HG02642 (cell line): ENCODE measurements around the gene LRRC75B.
"Not testable (repeated sequence)": the region's sequence is repeated elsewhere in the genome, so short reads cannot be mapped to it uniquely, and the experiment has no call there.

Experiments used
- ATAC-seq: cut with Tn5 transposase; IDR thresholded peaks from one replicate; pipeline ENCODE4 v1.9.1; 2021; ENCODE audit warnings: mild to moderate bottlenecking; ENCODE audit not compliant: unreplicated experiment, poor library complexity

Gene LRRC75B, protein sequence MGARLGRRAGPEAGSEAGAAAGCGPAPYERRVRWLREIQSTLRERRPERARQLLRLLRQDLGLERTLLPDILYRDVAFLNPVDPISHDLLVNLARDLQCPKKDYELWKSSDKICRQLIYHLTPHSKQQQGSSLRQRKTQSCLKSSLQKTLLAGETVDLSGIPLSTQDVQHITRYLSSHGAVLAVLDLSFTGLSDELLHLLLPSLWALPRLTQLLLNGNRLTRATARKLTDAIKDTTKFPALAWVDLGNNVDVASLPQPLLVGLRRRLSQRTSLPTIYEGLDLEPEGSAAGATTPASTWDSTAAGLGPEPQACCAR

DNA sequence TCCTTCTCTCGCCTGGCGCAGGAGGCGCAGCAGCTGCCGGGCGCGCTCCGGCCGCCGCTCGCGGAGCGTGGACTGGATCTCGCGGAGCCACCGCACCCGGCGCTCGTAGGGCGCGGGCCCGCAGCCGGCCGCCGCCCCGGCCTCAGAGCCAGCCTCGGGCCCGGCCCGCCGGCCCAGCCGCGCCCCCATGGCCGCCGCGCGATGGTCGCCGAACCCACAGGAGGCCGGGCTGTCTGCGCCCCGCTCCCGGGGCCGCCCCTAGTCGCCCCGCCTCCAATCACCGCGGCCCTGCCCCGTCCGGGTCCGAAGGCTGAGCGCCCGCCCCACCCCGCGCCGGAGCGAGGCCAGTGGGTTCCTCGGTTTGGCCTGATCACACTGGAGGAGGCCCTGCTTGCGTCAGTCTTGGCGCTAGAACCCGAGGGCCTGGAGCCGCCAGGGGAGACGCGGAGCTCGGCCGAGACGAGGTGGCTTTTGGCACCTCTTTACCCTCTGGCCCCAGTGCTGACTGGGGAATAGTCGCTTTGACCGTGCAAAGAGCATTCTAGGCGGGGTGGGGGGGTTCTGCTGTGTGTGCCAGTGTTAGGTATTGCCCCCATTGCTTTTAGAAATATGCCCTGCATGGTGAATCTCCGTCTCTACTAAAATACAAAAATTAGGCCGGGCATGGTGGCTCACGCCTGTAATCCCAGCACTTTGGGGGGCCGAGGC, at the start of gene LRRC75B:
Gene LRRC75B, minus strand, starts transcription at position 223 of the 708 bp plus-strand sequence. Its CDS starts 34 bp downstream, at position 189.
- peak; percentile 82 for ATAC-seq

DNA sequence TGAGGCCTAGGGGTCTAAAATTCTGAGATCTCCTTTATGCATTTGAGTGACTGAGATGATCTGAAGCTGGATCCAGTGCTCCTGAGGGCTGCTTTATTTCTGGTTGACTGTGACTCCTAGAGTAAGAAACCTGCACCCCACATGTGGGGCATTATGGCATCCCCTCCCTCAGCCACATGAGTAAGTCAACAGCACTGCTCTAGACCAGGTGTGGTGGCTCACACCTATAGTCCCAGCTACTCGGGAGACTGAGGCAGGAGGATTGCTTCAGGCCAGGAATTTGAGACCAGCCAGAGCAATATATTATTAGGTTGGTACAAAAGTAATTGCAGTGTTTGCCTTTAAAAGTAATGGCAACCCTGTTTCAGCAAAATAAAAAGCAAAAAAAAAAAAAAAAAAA, 49.4 kb upstream of the LRRC75B start:
- not testable (repeated sequence) for ATAC-seq

DNA sequence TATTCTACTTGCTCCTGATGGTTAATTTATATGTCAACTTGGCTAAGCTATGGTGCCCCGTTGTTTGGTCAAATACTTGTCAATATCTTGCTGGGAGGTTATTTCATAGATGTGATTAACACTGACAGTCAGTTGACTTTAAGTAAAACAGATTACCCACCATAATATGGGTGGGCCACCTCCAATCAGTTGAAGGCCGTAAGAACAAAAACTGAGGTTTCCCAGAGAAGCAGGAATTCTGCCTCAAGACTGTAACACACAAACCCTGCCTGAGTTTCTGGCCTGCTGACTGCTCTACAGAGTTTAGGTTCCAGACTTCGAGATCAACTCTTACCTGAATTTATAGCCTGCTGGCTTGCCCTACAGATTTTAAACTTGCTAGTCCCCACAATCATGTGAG, 43.6 kb upstream of the LRRC75B start:
- not testable (repeated sequence) for ATAC-seq

DNA sequence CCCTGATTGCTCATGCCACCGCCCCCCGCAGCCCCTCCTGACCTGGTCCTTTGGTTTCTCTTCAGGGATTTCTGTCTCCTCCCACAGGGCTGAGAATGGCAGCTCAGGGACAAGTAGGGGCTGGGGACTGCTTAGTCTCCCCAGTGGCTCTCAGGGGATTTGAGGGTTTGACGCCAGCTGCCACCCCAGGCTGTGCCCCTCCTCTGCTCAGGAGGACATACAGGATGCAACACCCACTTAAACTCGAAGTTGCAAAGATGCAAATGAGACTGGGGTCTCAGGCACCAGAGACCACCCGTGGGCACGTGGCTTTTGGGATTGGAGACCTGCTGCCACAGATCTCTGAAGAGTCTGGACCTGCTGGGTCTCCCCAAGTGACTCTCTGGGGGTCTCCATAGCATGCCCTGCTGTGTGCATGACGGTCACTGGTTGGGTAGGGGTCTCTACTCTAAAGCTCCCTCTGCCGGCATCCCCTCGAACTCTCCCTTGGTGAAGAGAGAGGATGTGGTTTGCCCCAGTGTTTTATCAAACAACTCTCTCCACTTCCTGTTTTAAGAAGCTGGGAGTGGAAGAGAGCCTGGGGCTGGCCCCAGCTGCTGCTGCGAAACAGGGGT, 42.0 kb upstream of the LRRC75B start:
- ATAC-seq: not testable (repeated sequence)

DNA sequence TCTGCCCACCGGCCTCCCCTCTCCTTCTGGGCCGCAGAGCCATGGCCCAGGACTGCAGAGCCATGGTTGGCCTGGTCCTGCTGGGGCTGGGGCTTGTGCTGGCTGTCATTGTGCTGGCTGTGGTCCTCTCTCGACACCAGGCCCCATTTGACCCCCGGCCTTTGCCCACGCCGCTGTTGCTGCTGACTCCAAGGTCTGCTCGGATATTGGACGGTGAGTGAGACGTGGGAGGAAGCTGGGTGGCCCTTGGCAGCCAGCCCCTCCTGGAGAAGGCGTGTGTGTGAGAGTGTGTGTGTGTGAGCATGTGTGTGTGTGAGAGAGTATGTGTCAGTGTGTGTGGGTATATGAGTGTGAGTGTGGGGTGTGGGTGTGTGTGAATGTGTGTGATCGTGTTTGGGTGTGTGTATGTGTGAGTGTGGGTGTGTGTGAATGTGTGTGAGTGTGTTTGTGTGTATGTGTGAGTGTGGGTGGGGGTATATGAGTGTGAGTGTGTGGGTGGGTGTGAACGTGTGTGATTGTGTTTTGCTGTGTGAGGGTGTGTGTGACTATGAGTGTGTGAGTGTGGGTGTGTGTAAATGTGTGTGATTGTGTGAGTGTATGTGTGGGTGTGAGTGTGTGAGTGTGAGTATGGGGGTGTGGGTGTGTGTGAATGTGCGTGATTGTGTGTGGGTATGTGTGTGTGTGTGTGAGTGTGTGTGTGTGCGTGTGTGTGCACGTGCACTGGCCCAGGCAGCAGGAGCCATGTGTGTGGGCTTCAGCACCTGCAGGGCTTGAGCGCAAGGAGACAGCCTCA, 40.6 kb upstream of the LRRC75B start:
- ATAC-seq: not testable (repeated sequence)

DNA sequence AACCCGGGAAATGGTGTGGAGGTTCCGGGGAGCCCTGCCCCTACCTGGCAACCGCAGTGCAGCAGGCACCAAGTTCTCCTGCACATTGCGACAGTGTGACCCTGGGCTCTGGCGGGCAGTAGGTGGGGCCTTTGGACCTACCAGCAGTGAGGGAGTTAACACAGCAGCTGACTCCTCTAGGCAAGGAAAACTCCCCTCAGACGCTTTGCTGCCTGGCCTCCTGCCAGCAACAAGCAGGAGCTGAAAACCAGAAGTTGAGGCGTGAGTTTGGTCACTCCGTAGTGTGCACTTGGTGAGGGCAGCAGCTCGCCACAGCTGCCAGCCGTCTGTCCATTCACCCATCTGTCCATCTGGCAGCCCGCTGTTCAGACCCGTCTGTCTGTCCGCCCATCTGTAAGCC, 39.8 kb upstream of the LRRC75B start:
- ATAC-seq: not testable (repeated sequence)

DNA sequence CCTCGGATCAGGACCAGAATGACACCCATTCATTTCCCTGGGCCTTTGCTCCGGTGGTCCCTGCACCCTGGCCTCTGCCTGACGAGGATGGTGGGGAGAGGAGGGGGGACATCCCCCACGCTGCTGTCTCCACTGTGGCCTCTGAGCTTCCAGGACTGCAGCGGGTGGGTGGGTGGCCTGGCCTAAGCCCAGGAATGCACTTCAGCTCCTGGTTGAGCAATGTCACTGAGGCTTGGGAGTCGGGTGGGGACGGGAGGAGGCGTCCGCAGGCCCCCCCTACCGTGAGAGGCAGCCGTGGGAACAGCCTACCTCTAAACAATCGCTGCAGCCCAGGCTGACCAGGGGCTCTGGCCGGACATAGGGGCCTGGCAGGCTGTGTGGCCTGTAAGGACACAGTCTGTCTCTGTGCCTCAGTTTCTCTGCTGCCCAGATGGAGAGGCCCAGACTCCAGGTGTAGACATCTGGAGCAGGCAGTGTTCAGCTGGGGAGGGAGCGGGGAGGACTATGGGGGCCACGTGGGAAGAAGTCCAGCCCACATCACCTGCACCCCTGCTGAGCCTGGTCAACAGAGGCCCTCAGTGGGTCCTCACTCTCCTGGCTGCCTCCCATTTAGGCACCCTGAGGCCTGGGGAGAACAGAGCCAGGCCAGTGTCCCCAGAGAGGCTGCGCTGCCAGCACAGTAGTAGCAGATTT, 38.7 kb upstream of the LRRC75B start:
- ATAC-seq: not testable (repeated sequence)

DNA sequence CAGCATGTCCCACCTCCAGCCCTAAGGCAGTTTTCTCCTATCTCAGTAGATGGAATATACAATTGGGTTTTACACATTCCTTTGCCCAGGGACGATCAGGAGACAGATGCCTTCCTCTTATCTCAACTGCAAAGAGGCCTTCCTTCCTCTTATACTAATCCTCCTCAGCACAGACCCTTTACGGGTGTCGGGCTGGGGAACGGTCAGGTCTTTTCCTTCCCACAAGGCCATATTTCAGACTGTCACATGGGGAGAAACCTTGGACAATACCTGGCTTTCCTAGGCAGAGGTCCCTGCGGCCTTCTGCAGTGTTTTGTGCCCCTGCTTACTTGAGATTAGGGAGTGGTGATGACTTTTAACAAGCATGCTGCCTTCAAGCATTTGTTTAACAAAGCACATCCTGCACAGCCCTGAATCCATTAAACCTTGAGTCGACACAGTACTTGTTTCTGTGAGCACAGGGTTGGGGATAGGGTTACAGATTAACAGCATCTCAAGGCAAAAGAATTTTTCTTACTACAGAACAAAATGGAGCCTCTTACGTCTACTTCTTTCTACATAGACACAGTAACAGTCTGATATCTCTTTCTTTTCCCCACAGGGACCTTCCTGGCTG, 38.0 kb upstream of the LRRC75B start:
- ATAC-seq: not testable (repeated sequence)

DNA sequence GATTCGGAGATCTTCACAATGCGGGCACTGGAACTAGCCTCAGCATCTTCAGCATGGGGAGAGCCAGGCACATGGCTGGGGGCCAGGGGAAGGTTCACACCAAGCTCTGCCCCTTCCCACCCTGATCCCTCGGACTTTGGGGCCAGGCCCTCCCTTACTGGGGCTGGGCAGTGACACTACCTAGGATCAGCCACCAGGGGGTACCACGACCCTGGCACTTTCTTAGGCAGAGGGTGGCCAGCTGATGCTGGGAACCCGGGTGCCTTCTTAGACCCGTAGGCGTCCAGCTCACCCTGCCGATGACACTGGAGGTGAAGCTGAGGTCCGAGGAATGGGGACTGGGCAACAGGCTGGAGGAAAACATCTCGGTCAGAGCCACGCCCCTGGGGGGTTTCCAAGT, 36.2 kb upstream of the LRRC75B start:
- not testable (repeated sequence) for ATAC-seq

DNA sequence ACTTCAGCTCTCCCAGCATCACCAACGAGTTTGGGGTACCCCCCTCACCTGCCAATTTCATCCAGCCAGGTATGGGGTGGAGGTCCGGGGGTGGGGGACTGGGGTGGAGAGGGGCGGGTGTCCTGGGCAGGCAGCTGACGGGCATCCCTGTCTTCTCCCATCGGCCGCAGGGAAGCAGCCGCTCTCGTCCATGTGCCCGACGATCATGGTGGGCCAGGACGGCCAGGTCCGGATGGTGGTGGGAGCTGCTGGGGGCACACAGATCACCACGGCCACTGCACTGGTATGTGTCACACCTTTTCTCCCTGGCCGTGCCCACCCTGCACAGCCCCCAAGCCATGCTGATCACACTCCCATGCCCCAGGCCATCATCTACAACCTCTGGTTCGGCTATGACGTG, 35.0 kb upstream of the LRRC75B start:
- ATAC-seq: not testable (repeated sequence)

DNA sequence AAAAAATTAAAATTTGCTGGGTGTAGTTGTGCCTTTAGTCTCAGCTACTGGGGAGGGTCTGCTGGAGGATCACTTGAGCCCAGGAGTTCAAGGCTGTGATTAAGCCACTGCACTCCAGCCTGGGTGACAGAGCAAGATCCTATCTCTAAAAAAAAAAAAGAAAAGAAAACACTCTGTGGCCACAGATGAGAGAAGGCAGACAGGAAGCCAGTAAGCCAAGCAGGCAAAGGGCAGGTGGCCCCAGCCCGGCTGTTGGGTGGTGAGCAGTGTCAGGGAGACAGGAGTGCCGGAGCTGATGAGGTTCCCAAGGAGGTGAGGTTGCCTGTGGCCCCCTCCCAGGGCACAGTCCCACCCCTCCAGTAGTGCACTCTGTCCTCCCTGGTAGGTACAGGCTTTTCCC, 29.7 kb upstream of the LRRC75B start:
- ATAC-seq: not testable (repeated sequence)

DNA sequence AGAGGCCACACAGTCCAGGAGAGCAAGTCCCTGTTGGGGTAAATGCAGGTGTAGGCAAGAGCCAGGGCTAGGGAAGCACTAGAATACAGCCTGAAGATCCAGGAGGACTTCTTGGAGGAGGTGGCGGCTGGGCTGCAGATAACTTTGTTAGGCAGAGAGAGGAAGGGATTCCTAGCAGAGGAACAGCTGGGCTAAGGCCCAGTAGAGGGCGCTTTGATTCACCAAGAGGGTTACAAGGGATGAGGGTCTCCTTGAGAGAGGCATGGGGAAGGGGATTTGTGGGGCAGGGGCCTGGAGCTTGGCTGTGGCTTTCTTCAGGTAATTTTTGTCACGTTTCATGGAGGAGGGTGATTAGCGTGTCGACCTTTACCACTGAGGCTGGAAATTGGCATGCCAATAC, 28.4 kb upstream of the LRRC75B start:
- ATAC-seq: not testable (repeated sequence)

DNA sequence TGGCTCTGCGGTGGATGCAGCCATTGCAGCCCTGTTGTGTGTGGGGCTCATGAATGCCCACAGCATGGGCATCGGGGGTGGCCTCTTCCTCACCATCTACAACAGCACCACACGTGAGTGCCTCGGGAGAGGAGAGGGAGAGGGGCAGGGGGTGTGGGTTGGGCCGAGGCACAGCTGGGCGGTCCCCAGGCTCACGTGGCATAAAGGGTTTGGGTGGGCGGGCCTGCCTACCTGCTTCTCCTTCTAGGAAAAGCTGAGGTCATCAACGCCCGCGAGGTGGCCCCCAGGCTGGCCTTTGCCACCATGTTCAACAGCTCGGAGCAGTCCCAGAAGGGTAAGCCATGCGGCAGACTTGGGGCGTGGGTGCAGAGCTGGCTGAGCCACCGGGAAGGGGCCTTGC, 21.9 kb upstream of the LRRC75B start:
- ATAC-seq: not testable (repeated sequence)

DNA sequence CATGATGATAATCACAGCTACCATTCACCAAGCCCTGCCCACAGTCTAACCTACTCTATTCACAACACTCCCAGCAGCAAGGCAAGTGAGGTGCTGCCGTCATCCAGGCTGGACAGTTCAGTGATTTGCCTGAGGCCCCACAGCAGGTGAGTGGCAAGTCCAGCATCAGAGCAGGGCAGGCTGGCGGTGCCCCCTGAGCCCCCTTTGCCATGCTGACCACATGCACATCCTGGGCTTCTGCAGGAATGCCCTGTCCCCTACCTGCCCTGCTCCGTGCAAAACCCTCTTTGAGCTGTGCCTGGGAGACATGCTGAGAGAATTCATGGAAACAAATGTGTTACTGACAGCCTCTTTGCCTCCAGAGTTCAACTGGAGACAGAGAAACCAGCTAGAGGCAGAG, 17.0 kb upstream of the LRRC75B start:
- not testable (repeated sequence) for ATAC-seq

DNA sequence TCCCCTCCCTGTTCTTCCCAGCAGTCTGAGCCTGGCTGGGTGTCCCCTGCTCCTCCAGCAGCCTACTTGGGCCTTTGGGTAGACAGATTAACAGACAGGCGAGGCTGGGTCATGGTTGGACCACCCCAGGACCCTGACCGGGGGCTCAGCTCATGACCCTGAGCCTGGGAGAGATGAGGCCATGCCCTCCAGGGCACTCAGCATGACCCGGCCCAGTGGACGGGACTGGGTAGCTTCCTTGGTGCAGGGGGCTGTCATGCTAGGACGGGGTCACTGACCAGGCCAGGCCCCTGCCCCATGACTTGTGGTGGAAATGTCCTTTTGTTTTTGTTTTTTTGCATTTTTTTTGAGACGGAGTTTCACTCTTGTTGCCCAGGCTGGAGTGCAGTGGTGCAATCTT, 15.5 kb upstream of the LRRC75B start:
- not testable (repeated sequence) for ATAC-seq

DNA sequence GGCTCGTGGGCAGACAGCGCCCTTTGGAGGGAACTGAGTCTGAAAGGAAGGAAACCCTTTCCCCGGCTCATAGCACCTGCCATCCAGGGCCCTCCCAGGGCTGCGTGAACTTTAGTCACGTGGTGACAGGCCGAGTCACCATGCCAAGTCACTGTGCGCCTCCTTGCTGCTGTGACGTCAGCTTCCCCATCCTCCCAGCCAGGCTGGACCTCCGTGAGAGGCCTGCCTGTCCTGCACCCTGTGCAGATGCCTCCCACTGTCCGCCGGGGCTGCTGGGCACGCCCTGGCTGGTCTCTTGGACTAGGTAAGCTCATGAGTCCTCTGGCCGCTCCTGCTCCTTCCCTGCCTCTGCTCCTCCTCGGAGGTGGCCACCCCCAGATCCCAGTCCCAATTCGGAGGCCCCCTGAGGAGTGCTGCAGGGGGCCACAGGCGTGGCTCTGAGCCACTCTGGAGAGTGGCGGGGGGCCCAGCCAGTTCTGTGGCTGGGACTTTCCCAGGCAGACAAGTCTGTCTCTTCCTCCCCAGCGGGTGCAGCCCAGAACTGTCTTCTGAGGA, 14.6 kb upstream of the LRRC75B start:
- ATAC-seq: peak; percentile 66

DNA sequence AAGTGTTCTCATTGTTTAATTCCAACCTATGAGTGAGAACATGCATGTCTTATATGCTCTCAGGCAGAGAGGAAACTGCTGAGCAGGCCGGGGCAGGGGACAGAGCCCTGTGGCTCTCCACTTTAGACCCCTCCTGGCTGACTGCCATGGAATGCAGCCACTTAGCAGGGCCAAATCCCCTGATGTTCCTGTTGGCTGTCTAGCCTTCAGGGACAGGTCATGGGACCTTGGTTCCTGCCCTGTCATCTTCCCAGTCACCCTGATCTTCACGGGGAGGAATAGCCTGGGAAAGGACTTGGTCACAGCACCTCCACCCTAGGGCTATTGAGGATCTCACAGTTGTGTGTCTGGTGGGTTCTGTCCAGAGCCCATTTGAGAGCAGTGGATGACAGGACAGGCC, 13.5 kb upstream of the LRRC75B start:
- not testable (repeated sequence) for ATAC-seq

DNA sequence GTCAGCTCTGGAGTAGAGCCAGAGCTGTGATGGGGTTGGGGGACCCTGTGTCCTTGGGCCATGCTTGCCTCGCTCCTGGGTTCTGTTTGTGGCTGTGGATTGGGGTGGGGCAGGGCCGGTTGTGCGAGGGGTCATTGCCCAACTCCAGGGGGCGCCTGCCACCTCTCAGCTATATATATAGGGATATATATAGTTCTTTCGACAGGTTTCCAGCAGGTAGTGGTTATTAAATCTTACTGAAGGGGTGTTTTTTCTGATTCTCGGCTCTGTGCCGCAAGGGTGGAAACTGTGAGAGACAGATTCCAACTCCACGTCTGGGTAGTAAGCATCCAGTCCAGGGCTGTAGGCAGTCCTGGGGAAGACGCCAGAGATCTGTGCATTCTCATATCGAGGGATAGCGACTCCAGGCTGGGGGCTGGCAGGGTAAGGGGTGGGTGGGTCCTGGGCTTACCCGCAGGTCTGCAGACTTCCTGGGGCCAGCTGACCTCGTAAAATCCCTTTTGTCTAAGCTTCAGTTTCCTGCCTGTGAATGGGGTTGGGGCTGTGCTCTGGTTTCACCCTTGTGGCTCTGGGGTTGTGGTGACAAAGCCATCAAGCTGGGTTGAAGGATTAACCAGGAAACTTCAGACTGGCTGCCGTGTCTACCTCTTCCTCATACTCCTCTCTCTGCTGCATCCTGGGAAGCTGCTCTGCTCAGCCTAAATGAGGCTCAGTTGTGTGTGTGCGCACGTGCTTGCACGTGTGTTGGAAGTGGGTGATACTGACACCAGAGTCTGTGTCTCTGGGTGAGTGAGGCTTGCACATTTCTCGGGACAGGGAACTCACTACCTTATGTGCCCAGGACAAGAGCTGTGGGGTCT, 11.1 kb upstream of the LRRC75B start:
- not testable (repeated sequence) for ATAC-seq
